HL-60 (cell line): ENCODE data around the gene LRRC51.

Experiments used
- DNase-seq, 2 experiments: peaks; one replicate each; pipeline ENCODE4 v3.0.0-alpha.2; 2010 to 2020; ENCODE audit warnings: low read depth in 1 of 2, low spot score in 1 of 2
- H3K27ac ChIP-seq: fragments of 250-450 bp; sonication (Bioruptor Pico); replicated peaks from 2 replicates; pipeline ENCODE4 v1.5.1; 2020; ENCODE audit warnings: mild to moderate bottlenecking, moderate library complexity
- H3K27me3 ChIP-seq: fragments of 250-450 bp; sonication (Bioruptor Pico); 2 replicates; pipeline ENCODE4 v1.5.1; 2021; ENCODE audit warnings: mild to moderate bottlenecking, moderate library complexity; ENCODE audit not compliant: insufficient read depth, poor library complexity, severe bottlenecking
- H3K4me3 ChIP-seq: replicated peaks from 2 replicates; pipeline ENCODE4 v1.5.1; 2011; ENCODE audit warnings: mild to moderate bottlenecking, control low read depth, low read length; ENCODE audit not compliant: insufficient read depth
- CTCF ChIP-seq: IDR thresholded peaks from one replicate; pipeline ENCODE4 v1.5.1; 2011; ENCODE audit warnings: low read length, control low read depth, inconsistent platforms; ENCODE audit not compliant: insufficient read depth
- GABPA ChIP-seq: IDR thresholded peaks from 2 replicates; pipeline ENCODE4 v1.6.1; 2012; ENCODE audit warnings: low read depth
- POLR2AphosphoS5 ChIP-seq: IDR thresholded peaks from 2 replicates; pipeline ENCODE4 v1.6.1; 2012; ENCODE audit warnings: low read depth
- SPI1 ChIP-seq: IDR thresholded peaks from 2 replicates; pipeline ENCODE4 v1.6.1; 2012; ENCODE audit warnings: low read depth, mild to moderate bottlenecking, borderline replicate concordance
- TF ChIP-seq, protein P1 (sequence below): IDR thresholded peaks from 2 replicates; pipeline ENCODE4 v1.6.1; 2012; ENCODE audit warnings: low read depth; ENCODE audit not compliant: insufficient replicate concordance

Gene LRRC51

DNA sequence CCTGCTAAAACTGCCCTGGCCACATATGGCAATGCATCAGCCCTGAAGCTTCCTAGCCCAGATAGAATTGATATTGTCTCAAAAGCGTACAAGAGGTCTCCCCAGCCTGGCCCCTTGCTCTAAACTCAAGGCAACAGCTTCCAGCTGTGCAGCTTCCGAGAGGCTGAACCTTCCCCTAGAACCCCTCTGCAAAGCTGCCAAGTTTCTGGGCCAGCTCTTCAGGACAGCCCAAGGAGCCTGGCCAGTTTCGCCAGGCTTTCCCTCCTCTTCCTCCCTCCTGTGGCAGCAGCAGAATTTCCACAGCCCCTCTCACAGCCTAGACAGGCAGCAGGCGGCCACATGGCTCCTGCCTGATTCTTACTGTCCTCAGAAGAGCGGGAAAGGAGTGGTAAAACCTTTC lies 34.8 kb upstream of the LRRC51 start:
- H3K4me3 ChIP-seq = no peak overlapping the region
- TF ChIP-seq GABPA (no peak), CTCF (no peak), SPI1 (no peak), POLR2AphosphoS5 (no peak)
- TF ChIP-seq, protein P1, sequence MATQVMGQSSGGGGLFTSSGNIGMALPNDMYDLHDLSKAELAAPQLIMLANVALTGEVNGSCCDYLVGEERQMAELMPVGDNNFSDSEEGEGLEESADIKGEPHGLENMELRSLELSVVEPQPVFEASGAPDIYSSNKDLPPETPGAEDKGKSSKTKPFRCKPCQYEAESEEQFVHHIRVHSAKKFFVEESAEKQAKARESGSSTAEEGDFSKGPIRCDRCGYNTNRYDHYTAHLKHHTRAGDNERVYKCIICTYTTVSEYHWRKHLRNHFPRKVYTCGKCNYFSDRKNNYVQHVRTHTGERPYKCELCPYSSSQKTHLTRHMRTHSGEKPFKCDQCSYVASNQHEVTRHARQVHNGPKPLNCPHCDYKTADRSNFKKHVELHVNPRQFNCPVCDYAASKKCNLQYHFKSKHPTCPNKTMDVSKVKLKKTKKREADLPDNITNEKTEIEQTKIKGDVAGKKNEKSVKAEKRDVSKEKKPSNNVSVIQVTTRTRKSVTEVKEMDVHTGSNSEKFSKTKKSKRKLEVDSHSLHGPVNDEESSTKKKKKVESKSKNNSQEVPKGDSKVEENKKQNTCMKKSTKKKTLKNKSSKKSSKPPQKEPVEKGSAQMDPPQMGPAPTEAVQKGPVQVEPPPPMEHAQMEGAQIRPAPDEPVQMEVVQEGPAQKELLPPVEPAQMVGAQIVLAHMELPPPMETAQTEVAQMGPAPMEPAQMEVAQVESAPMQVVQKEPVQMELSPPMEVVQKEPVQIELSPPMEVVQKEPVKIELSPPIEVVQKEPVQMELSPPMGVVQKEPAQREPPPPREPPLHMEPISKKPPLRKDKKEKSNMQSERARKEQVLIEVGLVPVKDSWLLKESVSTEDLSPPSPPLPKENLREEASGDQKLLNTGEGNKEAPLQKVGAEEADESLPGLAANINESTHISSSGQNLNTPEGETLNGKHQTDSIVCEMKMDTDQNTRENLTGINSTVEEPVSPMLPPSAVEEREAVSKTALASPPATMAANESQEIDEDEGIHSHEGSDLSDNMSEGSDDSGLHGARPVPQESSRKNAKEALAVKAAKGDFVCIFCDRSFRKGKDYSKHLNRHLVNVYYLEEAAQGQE = no peak
- H3K27ac ChIP-seq = no peak overlapping the region

DNA sequence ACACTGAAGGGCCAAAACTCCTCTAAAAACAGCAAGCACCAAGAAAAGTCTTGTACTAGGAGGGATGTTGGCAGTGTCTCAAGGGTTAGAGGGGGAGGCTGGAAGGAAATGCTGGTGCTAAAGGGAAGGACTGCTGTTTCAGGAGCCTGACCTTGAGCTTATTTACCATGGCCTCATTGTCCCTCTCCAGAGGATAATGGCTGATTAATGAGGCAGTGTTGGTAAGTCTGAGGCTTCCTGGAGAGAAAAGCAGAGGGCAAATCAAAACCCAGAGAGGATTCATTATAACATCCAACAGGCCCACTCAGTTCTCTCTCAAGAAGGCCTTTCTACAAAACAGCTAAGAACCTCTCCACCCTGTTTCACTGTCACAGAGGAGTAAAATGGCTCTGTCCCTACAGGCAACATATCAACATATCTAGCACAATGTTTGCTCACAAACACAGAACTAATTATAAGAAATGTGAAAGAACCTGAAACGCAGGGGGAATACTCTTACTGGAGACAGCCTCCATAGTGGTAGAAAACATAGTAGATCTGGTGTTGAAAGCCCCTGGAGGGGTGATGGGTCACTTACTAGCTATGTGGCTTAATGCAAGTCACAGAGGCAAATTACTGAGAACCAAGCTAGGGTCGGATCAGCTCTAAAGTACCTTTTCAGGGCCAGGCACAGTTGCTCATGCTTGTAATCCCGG lies 31.7 kb upstream of the LRRC51 start:
- DNase-seq = no peak
- Histone ChIP-seq H3K27me3 (no peaks in the 10 kb centered on the region), H3K4me3 (no peak overlapping the region), H3K27ac (no peak overlapping the region)
- TF ChIP-seq CTCF (no peak), POLR2AphosphoS5 (no peak), GABPA (no peak), SPI1 (no peak)
- TF ChIP-seq, protein P1 = no peak

More for the DNA sequence above, 34.8 kb upstream of the LRRC51 start:
- DNase-seq = no peak
- H3K27me3 ChIP-seq = no peaks in the 10 kb centered on the region

DNA sequence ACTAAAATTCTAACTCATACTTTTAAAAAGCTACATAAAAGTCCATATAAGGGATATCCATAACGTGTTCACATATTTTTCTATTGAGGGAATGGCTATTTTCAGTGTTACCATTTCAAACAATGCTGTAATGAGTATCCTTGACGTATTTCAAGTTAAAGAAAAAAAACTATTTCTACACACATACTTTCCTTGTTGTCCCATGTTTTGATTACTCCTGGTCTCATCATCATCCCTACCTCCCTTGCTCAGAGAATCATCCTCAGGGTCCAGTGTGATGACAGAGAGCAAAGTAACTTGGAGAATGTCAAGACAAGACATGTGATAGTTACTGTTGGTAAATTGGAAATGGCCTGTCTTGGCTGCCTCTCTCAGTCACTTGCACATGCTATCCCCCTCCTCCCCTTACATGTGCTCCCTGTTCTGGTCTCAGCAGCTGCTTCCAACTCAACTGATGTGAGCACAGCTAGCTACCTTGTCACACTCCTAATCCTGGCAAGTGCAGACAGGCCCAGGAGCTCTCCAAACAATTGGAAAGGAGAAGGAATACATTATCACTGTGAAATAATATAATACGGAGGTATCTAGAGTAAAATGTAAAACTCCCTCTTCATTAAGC lies 22.1 kb upstream of the LRRC51 start:
- no peak for DNase-seq
- no peak for TF ChIP-seq CTCF
- TF ChIP-seq, protein P1 = no peak
- TF ChIP-seq GABPA = no peak
- no peak for TF ChIP-seq SPI1
- no peak for TF ChIP-seq POLR2AphosphoS5
- H3K27ac ChIP-seq = no peak overlapping the region
- H3K27me3 ChIP-seq = no peaks in the 10 kb centered on the region
- H3K4me3 ChIP-seq = no peak overlapping the region
